LoVo (cell line): ENCODE measurements around the gene LNX1.

Source experiments
- DNase-seq: peaks from one replicate; pipeline ENCODE4 v3.0.0-alpha.2; 2016; ENCODE audit warnings: low spot score

The LNX1 gene

GRCh38 chr4:53572600-53572994 lies 18.7 kb downstream of the LNX1 start:
- no peak for DNase-seq

- DNase-seq, result no peak
Observed at GRCh38 chr4:53571936-53572599, 19.2 kb downstream of the LNX1 start.

GRCh38 chr4:53563824-53564223 lies 27.5 kb downstream of the LNX1 start:
- DNase-seq, result no peak

- no peak for DNase-seq
Observed at GRCh38 chr4:53562409-53562808, 28.9 kb downstream of the LNX1 start.

- no peak for DNase-seq
Observed at GRCh38 chr4:53559021-53559620, 32.2 kb downstream of the LNX1 start.

- DNase-seq, result no peak
Observed at GRCh38 chr4:53558065-53558801, 33.1 kb downstream of the LNX1 start.

- no peak for DNase-seq
Observed at GRCh38 chr4:53557669-53558064, 33.6 kb downstream of the LNX1 start.

- no peak for DNase-seq
Observed at GRCh38 chr4:53556651-53557050, 34.6 kb downstream of the LNX1 start.

- no peak for DNase-seq
Observed at GRCh38 chr4:53553486-53554210, 37.6 kb downstream of the LNX1 start.

GRCh38 chr4:53552711-53553110 lies 38.6 kb downstream of the LNX1 start:
- no peak for DNase-seq

- DNase-seq, result no peak
Observed at GRCh38 chr4:53551958-53552357, 39.3 kb downstream of the LNX1 start.

- DNase-seq, result no peak
Observed at GRCh38 chr4:53551281-53551864, 39.9 kb downstream of the LNX1 start.

- no peak for DNase-seq
Observed at GRCh38 chr4:53548662-53549061, 42.6 kb downstream of the LNX1 start.

GRCh38 chr4:53547983-53548382 lies 43.3 kb downstream of the LNX1 start:
- no peak for DNase-seq

GRCh38 chr4:53545942-53546581 lies 45.2 kb downstream of the LNX1 start:
- no peak for DNase-seq

GRCh38 chr4:53545273-53545672 lies 46.0 kb downstream of the LNX1 start:
- DNase-seq, result no peak

- DNase-seq, result no peak
Observed at GRCh38 chr4:53543561-53543960, 47.7 kb downstream of the LNX1 start.

- no peak for DNase-seq
Observed at GRCh38 chr4:53541577-53542206, 49.6 kb downstream of the LNX1 start.

GRCh38 chr4:53538756-53539155 lies 52.5 kb downstream of the LNX1 start:
- DNase-seq, result no peak

GRCh38 chr4:53537606-53538005 lies 53.7 kb downstream of the LNX1 start:
- DNase-seq, result peak; percentile 2

GRCh38 chr4:53536328-53536727 lies 55.0 kb downstream of the LNX1 start:
- no peak for DNase-seq
